PC-3 (cell line): Measurements from ENCODE around the gene TMEM207.

Source experiments
- EZH2 ChIP-seq: fragments of 300-600 bp; sonication (generic); IDR thresholded peaks from one replicate; pipeline ENCODE4 v1.6.1; 2017; ENCODE audit warnings: antibody characterized with exemption, mild to moderate bottlenecking, low read length; ENCODE audit not compliant: unreplicated experiment
- EZH2phosphoT487 ChIP-seq: fragments of 300-600 bp; sonication (generic); IDR thresholded peaks from 2 replicates; pipeline ENCODE4 v1.6.1; 2018; ENCODE audit warnings: mild to moderate bottlenecking, antibody characterized with exemption, low read length, borderline replicate concordance
- TF ChIP-seq, protein P1 (sequence below): fragments of 300-600 bp; sonication (generic); conservative IDR thresholded peaks from 2 replicates; pipeline ENCODE4 v1.5.1; 2017; ENCODE audit warnings: antibody characterized with exemption, low read depth, mild to moderate bottlenecking, low read length

DNA sequence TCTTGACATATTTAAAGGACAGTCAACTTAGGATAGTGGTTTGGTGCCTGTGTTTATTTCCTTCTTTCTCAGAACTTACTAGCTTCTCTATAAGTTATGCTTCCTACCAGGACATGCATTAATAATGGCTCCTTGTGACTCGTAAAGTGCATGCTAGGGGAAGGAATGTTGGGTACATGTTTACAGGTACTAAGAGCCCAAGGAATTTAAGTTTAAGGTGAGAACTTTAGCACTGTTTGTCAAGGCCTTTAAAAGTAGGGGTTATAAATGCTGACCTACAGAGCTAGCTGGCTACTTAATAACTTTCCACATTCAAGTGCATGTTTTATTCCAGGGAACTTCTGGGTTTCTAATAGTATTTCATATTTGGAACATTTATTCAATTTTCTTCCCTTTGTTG is at the start of gene TMEM207:
- TF ChIP-seq, protein P1, sequence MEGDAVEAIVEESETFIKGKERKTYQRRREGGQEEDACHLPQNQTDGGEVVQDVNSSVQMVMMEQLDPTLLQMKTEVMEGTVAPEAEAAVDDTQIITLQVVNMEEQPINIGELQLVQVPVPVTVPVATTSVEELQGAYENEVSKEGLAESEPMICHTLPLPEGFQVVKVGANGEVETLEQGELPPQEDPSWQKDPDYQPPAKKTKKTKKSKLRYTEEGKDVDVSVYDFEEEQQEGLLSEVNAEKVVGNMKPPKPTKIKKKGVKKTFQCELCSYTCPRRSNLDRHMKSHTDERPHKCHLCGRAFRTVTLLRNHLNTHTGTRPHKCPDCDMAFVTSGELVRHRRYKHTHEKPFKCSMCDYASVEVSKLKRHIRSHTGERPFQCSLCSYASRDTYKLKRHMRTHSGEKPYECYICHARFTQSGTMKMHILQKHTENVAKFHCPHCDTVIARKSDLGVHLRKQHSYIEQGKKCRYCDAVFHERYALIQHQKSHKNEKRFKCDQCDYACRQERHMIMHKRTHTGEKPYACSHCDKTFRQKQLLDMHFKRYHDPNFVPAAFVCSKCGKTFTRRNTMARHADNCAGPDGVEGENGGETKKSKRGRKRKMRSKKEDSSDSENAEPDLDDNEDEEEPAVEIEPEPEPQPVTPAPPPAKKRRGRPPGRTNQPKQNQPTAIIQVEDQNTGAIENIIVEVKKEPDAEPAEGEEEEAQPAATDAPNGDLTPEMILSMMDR = no peak
- TF ChIP-seq EZH2 (no peak), EZH2phosphoT487 (no peak)
